Osteocyte (in vitro differentiated cells): Measurements from ENCODE around the gene LRP2BP. TPM values are rescaled to one million over a fixed set of nuclear protein-coding genes. Genes with fewer than 3 reads are reported as not detected.

ENCODE experiments used
- DNase-seq: peaks from one replicate; pipeline ENCODE4 v3.0.0; 2021; ENCODE audit warnings: mixed read lengths; ENCODE audit not compliant: unreplicated experiment; ENCODE audit errors: extremely low spot score
- H3K27ac Mint-ChIP-seq: one replicate; pipeline ENCODE4 v1.8.0; 2021; ENCODE audit warnings: mild to moderate bottlenecking, mixed read lengths; ENCODE audit not compliant: unreplicated experiment
- H3K27me3 Mint-ChIP-seq: one replicate; pipeline ENCODE4 v1.8.0; 2021; ENCODE audit warnings: mixed read lengths; ENCODE audit not compliant: unreplicated experiment
- H3K36me3 Mint-ChIP-seq: one replicate; pipeline ENCODE4 v1.8.0; 2021; ENCODE audit warnings: mixed read lengths; ENCODE audit not compliant: unreplicated experiment
- H3K4me1 Mint-ChIP-seq: one replicate; pipeline ENCODE4 v1.8.0; 2021; ENCODE audit warnings: mixed read lengths; ENCODE audit not compliant: unreplicated experiment
- H3K4me3 Mint-ChIP-seq: one replicate; pipeline ENCODE4 v1.8.0; 2021; ENCODE audit warnings: mild to moderate bottlenecking, moderate library complexity, mixed read lengths; ENCODE audit not compliant: unreplicated experiment
- H3K9me3 Mint-ChIP-seq: one replicate; pipeline ENCODE4 v1.8.0; 2021; ENCODE audit warnings: mixed read lengths; ENCODE audit not compliant: unreplicated experiment
- CTCF ChIP-seq: fragments of 200-600 bp; sonication (generic); IDR thresholded peaks from 2 replicates; pipeline ENCODE4 v1.5.0; 2021; ENCODE audit warnings: antibody characterized with exemption, mild to moderate bottlenecking, moderate library complexity
- total RNA-seq: library from RNA; stranded (reverse); gene quantifications from 2 replicates; pipeline ENCODE4 v1.2.1, GENCODE V29; 2021

Gene LRP2BP
- total RNA-seq, 1 donor from 2014 or later = 0.59 TPM

DNA sequence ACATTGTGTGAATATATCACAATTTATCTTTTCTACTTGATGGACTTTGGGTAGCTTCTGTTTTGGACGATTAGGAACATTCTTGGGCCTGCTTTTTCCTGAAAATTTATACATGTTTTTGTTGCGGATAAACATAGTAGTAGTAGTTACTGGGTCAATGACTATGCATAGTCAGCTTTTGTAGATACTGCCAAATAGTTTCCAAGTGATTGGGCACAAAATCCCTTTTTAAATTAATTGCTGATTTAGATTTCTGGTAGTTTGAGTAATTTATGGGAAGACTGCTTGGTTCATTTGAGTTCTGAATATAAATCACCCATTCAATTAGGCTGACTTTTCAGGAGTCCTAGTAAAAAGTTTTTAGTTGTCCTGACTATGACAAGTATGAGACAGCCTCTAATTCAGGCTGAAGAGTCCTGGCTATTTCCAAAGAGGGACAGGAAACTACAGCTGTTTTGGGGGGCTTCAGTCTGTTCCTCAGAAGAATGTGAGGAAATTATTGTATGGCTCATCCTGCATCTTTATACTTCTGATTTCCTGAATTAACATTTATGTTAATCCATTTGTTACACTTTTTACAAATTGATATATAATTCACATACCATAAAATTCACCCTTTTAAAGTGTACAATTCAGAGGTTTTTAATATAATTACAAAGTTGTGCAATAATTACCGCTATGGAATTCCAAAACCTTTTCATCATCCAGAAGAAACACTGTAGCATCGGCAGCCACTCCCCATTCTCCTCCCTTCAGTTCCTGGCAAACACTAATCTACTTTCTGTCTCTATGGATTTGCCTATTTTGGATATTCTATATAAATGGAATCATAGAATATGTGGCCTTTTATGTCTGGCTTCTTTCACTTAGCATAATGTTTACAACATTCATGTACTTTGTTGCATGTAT lies 14.2 kb downstream of the LRP2BP start:
- no peak overlapping the region for H3K4me3 Mint-ChIP-seq
- H3K27ac Mint-ChIP-seq = no peak overlapping the region
- DNase-seq = no peak
- H3K9me3 Mint-ChIP-seq = peaks cover 13% of the 10 kb centered on the region
- H3K27me3 Mint-ChIP-seq = no peaks in the 10 kb centered on the region
- H3K4me1 Mint-ChIP-seq = peaks cover 10% of the 10 kb centered on the region
- TF ChIP-seq CTCF = no peak
- peaks cover 39% of the 10 kb centered on the region for H3K36me3 Mint-ChIP-seq

DNA sequence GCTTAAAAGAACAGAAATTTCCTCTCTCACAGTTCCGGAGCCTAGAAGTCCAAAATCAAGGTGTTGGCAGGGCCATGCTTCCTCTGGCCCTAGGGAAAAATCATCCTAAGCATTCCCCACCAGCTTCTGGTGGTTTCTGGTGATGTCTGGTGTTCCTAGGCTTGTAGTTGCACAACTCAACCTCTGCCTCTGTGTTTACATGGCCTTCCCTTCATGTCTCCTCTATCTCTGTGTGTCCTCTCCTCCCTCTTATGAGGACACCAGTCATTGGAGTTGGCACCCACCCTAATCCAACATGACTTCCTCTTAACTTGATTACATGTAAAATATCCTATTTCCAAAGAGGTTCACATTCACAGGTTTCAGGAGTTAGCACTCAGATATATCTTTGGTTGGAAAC lies 15.4 kb downstream of the LRP2BP start:
- Mint-ChIP-seq H3K27me3 (no peaks in the 10 kb centered on the region), H3K9me3 (peaks cover 13% of the 10 kb centered on the region), H3K27ac (no peak overlapping the region), H3K36me3 (peaks cover 44% of the 10 kb centered on the region), H3K4me1 (peaks cover 9% of the 10 kb centered on the region), H3K4me3 (no peak overlapping the region)
- no peak for TF ChIP-seq CTCF
- DNase-seq = no peak

DNA sequence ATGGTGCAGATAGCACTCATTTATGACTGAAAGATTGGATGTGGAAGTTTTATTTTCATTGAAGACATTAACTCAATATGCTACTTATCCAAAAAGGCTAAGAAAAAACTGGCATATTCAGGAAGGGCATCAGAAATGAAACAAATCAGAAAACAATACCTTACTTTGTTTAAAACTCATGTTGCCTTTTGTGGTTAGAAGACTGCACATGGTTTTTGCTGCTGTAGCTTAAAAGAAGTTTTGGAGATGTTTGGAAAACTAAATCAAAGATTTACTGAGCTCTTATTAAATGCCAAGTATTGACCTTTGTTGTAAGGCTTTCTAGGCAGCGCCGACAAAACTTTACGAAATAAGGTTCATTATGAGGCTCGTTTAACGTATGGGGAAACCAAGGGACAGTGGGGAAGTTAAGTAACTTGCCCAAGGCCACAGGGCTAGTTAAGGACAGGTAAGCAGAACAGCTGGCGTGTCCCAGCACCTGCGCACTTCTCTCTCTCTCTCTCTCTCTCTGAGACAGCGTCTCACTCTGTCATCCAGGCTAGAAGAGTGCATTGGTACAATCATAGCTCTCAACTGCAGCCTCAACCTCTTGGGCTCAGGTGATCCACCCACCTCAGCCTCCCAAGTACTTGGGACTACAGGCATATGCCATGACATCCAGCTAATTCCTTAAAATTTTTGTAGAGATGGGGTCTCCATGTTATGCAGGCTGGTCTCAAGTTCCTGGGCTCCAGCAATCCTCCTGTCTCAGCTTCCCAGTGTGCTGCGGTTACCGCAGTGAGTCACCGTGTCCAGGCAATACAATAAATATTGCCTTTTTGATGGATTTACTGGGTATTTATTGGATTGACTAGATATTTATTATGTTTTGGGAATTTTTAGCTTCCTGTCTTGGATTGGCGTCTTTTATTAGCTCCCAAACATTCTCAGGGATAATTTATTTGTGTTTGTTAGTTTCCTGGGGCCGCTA lies 16.1 kb downstream of the LRP2BP start:
- no peak for TF ChIP-seq CTCF
- peaks cover 3% of the 10 kb centered on the region for H3K4me1 Mint-ChIP-seq
- no peaks in the 10 kb centered on the region for H3K27me3 Mint-ChIP-seq
- H3K27ac Mint-ChIP-seq = no peak overlapping the region
- peaks cover 13% of the 10 kb centered on the region for H3K9me3 Mint-ChIP-seq
- H3K4me3 Mint-ChIP-seq = no peak overlapping the region
- no peak for DNase-seq
- H3K36me3 Mint-ChIP-seq = peaks cover 46% of the 10 kb centered on the region

DNA sequence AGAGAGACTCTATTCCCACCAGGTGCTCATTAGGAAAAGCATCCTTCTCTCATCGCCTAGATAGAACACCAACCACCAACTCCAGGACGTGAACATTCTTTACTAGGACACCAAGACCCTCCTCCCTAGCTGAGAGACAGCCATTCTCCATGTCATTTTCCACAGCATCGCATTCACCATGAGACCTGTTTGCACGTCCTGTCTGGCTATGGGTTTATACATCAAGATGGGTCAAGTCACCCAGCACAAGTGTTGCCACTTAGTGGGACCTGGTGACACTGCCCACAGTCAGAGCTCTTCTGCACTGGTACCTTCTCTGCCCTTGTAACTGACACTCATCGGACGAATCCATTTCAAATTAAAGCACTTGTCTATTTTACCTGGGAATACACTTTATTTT lies 17.5 kb downstream of the LRP2BP start:
- Mint-ChIP-seq H3K27ac (no peak overlapping the region), H3K4me3 (no peak overlapping the region), H3K27me3 (no peaks in the 10 kb centered on the region), H3K9me3 (peaks cover 13% of the 10 kb centered on the region), H3K4me1 (no peaks in the 10 kb centered on the region), H3K36me3 (peaks cover 42% of the 10 kb centered on the region)
- DNase-seq = no peak
- no peak for TF ChIP-seq CTCF
